GDM1 (cell line): ENCODE measurements around the gene GSG1L.
"Not testable (repeated sequence)": the region's sequence is repeated elsewhere in the genome, so short reads cannot be mapped to it uniquely, and the experiment has no call there.

Experiments
- DNase-seq: peaks from one replicate; lab custom pipeline; 2025; lab: John Stamatoyannopoulos, UW

Gene GSG1L

DNA sequence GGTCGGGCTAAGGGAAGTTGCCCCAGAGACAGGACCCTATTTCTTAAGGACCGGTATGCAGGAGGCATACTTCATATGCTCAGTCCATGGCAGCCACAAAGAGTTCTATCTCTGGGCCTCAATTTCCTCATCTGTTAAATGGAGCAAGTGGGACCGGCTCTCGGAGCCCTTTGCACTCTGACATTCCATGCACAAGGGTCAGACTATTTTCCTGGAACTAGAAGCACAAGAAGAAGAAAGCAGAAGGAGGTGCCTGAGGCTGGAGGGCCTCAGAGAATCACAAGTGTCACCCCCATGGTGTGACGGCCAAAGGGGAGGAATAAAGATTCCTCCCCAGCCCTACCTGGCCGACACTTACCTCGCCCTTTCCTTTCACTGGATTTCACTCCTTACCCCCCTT, 115.8 kb downstream of the GSG1L start:
- no peak for DNase-seq

DNA sequence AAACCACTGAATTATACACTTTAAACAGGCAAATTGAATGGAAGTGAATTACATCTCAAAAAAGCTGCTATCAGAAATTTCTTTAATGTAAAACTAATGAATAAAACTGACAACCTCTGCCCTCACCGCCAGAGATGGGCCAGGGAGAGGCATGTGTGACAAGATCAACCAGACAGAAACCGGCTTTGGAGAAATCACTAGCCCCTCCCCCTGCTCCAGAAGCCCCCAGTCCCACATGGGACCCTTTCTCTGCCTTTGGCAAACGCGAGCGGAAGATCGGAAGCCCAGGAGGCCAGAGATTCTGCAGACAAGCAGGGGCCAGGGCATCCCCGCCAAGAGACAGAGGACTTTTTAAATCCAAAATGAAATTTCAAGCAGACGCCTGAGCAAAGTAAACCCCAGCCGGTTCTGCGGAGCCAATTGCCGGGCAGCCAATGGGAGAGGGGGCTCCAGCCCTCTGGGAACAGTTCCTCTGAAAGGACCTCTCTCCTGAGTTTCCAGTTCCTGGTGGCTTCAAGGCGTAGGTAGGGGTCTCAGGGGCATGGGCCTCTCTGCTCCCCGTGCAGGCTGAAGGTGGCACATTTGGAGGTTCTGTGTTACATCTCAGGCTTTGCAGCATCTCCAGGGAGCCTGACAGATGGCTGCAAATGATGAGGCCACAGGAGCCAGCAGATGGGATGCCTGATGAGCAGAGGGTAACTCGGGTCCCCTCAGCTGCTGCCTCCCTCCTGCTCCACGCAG, 118.1 kb downstream of the GSG1L start:
- no peak for DNase-seq

DNA sequence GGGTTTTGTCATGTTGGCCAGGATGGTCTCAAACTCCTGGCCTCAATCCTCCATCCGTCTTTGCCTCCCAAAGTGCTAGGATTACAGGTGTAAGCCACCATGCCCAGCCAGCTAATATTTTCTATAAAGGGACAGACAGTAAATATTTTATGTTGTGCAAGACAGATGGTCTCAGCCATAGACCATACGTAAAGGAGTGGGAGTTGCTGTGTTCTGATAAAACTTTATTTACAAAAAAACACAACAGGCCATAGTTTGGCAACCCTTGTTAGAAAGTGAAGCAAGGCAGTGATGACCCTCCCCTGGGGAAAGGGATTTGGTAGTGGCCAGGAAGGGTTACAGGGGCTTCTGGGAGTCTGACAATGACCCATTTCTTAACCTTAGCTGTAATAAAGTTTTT, 119.7 kb downstream of the GSG1L start:
- DNase-seq = no peak

DNA sequence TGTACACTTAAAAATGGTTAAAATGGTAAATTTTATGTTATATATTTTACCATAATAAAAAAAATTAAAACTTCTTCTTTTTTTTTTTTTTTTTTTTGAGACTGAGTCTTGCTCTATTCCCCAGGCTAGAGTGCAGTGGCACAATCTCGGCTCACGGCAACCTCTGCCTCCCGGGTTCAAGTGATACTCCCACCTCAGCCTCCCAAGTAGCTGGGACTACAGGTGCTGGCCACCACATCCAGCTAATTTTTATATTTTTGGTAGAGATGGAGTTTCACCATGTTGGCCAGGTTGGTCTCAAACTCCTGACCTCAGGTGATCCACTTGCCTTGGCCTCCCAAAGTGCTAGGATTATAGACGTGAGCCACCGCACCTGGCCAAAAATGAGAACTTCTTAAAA, 121.4 kb downstream of the GSG1L start:
- not testable (repeated sequence) for DNase-seq

DNA sequence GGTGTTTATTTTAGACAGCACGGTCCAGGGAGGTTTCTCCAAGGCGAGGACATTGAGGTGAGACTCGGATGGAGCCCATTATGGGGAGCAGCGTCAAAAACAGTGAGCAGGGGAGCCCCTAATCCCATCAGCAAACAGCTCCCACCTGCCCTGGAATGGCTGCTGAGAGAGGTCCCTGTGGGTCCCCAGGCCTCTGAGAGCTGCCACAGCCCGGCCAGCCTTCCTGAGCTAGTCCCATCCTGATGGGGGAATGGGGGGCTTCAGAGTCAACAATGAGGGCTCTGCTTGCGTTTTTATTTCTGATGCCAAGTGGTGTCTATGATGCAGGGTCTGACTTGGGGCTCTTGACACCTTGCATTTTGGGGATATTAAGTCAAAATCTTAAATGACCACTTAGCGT, 128.4 kb downstream of the GSG1L start:
- no peak for DNase-seq

DNA sequence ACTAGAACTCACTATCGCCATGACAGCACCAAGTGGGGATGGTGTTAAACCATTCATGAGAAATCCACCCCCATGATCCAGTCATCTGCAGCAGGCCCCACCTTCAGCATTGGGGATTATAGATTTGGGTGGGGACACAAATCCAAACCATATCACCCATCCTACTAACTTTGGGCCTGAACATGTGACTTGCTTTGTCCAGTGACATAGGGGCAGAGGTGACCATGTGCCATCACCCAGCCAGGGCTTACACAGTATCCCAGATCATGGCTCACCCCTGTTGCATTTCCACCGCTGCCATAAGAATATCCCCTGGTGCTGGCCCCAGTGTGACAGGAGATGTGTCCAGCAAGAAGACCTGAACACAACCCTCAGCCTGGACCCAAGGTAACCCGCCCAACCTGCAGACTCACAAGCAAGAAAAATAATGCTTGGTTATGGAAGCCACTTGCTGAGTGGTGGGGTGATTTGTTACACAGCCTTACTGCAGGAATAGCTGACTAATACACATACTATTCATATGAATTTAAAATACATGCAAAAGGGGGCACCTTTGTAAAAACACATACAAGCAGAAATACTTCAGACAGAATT, 130.9 kb downstream of the GSG1L start:
- DNase-seq = no peak

DNA sequence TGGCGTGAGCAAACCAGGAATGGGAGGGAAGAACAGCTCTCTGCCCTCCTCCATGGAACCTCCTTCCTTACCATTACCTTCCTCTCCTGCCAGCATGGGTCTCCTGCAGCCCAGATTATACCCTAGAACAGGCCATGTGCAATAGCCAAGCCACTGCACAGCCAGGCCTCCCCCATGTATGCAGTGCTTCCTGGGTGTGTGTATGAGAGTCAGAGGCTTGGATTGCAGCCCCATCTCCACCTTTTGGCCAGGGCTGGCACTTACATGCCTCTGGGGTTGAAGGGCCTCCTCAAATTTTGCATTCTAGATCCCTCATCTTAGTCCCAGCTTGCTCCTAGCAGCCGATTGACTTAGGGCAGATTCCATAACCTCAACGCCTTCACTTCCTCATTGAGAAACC, 133.7 kb downstream of the GSG1L start:
- DNase-seq = no peak

DNA sequence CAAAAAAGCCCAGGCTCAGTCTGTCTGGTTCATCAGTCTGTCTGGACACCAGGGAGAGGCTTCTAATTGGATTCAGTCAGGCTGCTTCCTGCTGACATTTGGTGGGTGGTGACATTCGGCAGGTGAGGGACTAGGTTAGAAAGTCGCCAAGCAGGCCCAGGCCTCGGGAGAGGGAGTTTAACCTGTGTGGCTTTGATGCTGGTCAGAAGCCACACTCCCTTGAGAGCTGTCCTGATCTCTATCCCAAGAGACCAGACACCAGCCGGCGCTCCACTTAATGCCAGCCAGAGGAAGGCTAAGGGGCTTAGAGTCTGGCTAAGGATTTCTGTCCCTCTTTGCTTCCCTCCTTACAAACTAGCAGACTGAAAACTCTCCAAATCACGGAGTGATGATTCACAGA, 135.0 kb downstream of the GSG1L start:
- no peak for DNase-seq

DNA sequence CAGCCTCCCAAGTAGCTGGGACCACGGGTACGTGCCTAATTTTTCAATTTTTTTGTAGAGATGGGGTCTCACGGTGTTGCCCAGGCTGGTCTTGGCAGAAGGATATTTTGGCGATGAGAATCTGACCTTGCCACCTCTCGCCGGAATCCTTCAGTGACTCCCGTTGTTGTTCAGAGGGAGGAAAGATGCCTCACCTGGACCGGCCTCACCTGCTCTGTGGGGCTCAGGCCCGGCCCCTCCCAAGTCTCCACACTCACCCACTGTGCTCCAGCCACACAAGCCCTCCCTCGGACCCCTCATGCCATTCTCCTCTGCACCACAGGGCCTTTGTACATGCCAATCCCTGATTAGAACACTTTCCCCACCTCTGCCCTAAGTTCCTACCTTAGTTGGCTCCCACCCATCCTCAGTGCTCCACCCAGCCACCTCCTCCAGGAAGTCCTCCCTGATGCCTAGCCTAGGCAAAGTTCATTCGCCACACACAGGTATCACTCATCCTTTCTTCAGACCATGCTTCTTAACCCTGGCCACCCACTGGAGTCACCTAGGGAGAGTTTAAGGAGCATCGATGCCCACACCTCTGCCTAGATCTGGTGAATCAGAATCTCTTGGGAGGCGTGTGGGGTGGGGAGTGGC, 136.1 kb downstream of the GSG1L start:
- DNase-seq = no peak

DNA sequence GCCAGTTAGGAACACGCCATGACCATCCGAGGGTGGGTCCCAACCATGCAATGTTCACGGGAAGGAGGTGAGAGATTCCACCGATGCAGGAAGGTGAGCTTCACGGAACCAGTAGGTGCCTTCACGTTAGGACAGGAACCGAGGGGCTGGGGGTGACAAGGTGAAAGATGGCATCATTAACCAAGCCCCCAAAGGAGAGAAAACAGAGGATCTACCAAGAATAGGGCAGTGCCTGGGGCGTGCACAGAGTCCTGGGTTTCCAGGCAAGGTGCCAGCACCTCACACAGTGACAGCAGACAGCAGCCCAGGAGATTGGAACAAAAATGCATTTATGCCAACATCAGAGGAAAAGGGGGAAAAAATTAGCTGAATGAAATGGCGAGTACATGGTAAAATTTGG, 137.9 kb downstream of the GSG1L start:
- no peak for DNase-seq

DNA sequence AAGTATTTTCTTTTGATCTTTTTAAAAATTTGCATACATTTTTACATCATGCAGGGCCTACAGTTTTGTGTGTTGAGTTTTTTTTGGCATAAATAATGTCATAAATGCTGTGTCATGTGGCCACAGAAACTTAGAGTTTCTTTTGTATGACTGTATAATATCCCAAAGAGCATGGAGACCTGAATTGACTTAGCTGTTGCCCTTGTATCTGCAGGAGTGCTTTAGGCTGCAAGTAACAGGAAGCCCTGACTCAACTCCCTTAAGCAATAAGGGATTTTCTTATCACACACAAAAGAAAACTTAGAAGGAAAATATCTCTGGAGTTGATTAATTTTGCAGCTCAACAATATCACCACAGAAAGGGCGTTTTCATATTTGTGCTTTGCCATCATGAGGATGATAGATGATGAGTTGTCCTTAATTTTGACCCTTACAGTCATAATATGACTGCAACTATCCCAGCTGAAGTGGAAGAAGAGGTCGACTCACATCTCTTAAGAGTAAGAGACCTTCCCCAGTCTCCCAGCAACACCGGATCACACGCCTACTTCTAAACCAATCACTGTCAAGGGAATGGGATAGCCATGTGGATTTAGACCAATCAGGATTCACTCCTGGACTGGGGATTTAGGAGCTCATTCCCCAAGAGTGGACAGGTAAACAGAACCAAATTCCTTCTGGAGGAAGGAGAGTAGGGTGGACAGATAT, 138.9 kb downstream of the GSG1L start:
- no peak for DNase-seq

DNA sequence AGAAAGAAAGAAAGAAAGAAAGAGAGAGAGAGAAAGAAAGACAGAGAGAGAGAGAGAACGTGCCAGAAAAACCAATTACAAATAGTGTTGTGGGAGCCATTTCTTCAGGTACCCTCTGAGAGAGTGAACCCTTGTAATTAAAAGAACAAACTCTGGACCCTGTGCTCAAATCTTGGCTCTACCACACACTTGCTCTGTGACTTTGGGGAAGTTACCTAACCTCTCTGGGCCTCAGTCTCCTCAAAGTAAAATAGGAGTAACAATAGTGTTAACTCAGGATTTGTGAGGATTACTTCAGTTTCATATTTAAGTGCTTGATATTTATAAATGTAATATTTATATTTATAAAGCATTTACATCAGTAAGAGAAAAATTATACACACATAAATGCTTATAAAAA, 139.8 kb downstream of the GSG1L start:
- DNase-seq = no peak

DNA sequence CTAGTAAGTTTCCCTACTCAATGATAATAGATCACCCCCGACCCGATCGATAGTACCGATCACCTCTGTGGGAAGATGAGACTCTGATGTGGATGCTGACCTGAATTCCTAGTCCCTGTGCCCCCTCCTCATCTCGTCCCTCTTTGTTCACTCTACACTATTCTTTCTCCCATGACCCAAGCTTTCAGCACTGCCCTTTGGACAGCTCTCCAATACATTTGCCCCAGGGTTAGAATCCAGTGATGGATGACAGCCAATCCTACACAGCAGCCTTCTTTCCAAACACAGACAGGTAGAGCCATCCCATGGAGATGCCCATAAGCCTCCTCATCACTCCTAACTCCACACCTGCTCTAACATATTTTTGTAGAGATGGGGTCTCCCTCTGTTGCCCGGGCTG, 141.1 kb downstream of the GSG1L start:
- DNase-seq = no peak

DNA sequence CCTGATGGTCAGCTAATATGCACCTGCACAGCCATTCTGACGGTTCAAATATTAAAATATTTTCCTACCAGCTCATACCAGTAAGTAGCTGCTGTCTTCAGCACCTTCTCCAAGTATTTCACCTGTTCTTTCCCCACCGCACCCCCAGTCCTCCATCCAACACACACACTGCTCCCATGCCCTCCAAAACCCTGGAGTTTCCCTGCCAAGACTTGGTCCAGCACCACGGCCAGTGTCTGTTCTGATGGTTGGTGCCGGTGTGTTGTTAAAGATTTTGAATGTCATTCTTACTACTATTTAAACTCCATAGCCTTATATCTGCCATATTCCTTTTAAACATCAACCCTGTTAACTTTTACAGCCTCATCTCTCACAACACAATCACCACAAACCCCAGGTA, 142.4 kb downstream of the GSG1L start:
- no peak for DNase-seq

DNA sequence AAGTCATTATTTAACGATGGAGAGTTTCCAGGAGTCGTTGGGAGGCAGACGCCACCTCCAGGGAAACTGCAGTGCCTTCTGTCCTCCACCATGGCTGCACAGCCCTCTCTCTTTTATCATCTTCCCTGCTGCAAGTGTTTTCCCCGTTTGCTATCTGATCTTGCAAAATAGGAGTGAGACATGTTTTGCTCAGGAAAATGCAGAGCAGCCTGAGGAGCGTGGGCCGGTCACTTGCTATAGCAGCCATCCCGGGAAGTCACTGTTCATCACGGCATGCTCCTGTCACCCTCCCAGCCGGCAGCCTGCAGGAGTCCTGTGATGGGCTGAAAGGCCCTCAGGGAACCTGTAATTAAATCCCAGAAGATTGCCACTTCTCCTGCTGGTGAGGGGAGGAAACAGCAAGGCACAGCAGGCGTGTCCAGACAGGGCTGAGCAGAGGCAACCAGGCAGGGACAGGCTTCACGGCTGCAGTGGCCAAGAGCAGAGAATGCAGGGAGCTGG, 143.1 kb downstream of the GSG1L start:
- no peak for DNase-seq

DNA sequence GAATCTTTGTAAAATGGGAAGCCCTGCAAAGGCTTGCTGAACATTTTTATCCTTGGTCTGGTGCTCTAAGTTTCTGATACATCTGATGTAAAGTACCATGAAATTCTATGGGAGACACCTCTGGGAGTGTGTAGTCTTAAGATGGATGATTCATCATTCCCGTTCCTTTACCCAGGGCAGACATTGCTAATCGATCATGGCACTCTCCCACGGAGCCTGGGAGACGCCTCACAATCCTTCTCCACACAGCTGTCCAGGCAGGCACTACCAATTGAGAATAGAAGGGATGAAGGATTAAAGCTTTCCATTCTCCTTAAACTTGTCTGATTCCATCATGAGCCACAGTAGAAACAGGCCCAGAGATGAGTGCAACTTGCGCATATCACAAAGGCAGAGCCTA, 144.8 kb downstream of the GSG1L start:
- DNase-seq = no peak

DNA sequence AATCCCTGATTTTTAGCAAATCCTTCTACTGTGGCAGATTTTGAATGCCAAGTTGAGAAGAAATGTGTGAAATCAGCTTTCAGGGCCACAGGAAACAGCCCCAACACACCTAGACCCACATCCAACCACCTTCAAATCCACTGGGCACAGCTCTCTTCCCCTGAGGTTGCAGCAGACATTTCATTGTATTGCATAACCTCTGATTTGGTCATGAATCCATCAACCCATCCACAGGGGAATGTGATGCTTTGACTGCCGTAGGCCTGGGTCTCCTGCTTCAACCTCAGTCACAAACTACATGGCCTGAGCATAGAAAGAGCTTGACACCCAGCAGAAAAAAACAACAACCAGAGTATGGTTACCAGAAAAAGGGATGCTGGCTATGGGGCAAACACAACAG, 145.6 kb downstream of the GSG1L start:
- no peak for DNase-seq

DNA sequence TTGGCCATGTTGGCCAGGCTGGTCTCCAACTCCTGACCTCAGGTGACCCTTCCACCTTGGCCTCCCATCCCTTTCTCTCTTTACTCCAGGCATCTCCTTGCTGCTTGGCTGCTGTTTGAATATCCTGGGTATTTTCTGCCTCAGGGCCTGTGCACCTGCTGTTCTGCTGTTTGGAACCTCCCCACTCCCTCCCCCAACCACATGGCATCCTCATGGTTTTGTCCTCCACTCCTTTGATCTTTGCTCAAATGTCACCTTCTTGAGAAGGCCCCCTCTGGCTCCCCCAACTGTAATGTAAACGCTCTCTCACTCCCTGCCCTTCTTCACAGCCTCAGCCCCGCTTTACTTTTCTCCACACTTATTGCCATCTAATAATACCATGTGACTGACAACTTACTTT, 152.0 kb downstream of the GSG1L start:
- no peak for DNase-seq

DNA sequence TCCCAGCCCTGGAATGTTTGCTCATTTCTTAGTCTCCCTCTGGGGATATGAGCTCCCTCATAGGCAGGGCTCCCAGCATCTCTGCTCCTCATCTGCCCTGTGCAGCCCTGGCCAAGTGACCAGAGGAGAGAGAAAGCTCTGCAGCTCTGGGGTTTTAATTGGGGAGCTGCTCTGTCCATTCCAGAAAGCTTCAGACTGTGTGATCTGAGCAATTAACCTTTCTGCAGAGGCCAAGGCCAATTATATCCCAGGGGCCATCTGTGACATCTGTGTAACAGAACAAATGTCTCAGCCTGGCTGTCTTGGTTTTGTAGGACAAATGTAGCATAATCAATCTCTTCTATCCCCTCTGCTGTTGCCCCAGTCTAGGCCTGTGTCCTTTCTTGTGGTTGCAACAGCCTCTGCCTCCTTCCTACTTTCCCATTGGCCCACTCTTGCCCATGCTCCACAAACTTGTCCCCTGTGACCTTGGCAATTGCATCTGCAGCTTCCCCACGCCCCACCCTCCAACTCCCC, 156.0 kb downstream of the GSG1L start:
- DNase-seq = no peak

DNA sequence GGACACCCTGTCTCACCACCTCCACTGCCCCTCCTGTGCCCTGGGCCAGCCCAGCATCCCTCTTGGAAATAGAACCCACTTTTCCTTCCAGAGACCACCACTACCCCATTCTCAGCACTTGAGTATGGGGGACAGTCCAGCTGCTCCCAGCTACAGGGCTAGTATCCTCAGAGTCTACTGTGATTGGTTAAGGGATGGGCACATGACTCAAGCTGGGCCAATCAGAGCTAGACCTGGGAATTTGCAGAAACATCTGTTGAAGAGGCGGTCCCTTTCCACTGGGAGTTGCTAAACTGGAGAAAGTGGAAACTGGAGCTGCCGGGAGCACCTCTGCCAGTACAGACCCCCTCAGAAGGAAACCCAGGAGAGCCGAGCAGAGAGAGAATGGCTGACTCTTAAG, 156.6 kb downstream of the GSG1L start:
- no peak for DNase-seq

DNA sequence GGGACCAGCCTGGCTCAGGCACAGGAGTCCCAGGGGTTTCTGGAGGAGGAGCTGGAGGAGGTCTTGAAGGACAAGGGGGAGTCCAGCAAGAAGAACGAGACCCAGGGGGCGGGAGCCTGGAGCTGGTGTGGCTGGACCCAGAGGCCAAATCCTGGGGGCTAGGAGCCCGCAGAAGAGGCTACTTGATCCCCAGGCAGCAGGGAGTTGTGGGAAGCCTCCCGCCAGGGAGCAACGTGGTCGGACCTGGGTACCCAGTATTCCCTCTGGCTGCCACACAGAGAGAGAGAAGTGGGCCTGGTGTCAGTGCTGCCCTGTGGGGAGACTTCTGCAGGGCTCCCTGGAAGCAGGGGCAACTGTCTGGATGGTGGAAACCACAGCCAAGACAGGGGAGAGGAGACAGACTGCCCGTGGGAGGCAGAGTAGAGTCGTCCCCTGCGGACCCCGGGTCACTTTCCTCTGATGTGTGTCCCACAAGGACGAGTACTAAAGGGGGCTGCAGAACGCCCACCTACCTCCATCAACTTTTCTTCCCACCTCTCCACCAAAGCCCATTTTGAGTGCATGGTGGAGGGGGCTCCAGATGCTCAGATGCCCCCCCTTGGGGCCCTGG, 160.4 kb downstream of the GSG1L start:
- DNase-seq = no peak

DNA sequence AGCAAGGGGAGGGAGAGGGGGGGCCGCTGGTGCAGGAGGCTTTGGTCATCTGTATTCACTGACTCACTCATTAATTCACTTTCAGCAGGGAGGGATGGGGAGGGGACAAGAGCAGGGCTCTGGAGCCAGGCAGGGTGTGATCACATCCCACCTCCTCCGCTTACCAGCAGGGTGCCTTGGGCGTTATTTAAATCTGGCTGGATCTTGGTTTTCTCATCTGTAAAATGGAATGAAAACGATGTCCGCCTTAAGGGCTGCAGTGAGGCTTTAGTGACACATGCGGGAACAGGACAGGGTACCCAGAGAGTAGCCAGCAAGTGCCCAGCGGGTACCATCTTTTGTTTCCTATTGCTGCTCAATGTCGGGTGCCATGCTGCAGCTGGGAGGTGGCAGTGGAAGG, 161.0 kb downstream of the GSG1L start:
- DNase-seq = no peak
